Testis (tissue), 2 donors: Measurements from ENCODE around the gene REM2.

Experiments used
- POLR2A ChIP-seq: fragments of 450-650 bp; IDR thresholded peaks from one replicate; pipeline ENCODE4 v1.6.1; 2017; ENCODE audit warnings: antibody characterized with exemption, mild to moderate bottlenecking, moderate library complexity
- TF ChIP-seq, protein P1 (sequence below), 3 experiments: fragments of 450-650 bp in 2 of 3; fragments of 200-600 bp in 1 of 3; sonication (generic) in 1 of 3; IDR thresholded peaks; one replicate each; pipeline ENCODE4 v1.5.1; 2016 to 2019; ENCODE audit warnings: antibody characterized with exemption in 3 of 3, mild to moderate bottlenecking in 2 of 3, moderate library complexity in 1 of 3

DNA sequence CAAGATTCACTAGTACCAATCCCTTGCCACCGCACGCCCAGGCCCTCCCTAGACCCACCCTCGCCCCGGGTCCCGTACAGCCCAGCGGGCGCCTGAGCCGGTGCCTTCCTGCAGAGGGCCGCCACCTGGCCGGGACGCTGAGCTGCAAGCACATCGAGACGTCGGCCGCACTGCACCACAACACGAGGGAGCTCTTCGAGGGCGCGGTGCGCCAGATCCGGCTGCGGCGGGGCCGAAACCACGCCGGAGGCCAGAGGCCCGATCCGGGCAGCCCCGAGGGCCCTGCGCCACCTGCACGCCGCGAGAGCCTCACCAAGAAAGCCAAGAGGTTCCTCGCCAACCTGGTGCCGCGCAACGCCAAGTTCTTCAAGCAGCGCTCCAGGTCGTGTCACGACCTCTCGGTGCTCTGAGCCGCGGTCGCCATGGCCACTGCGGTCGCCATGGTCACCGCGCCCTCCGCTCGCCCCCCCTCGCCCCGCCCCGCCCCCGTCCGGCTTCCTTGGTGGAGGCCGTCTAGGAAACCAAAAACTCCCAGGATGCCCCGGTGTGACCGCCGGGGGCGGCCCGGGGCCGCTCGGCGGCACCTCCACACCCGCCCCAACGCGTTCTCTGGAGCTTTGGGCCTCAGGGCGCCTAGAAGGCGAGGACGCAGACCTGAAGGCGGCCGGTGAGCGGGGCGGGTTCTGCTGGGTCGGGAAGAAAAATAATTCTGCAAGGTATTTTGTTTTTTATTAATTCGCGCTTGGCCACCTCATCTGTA is 3.7 kb downstream of the REM2 start:
- TF ChIP-seq, protein P1, sequence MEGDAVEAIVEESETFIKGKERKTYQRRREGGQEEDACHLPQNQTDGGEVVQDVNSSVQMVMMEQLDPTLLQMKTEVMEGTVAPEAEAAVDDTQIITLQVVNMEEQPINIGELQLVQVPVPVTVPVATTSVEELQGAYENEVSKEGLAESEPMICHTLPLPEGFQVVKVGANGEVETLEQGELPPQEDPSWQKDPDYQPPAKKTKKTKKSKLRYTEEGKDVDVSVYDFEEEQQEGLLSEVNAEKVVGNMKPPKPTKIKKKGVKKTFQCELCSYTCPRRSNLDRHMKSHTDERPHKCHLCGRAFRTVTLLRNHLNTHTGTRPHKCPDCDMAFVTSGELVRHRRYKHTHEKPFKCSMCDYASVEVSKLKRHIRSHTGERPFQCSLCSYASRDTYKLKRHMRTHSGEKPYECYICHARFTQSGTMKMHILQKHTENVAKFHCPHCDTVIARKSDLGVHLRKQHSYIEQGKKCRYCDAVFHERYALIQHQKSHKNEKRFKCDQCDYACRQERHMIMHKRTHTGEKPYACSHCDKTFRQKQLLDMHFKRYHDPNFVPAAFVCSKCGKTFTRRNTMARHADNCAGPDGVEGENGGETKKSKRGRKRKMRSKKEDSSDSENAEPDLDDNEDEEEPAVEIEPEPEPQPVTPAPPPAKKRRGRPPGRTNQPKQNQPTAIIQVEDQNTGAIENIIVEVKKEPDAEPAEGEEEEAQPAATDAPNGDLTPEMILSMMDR (IDR thresholded peaks at IDR 0.05): no peak
- no peak for TF ChIP-seq POLR2A
